ENCODE data around the gene S100A13.

- TF ChIP-seq CSDC2 (CRISPR knock-in tag; IDR thresholded peaks at IDR 0.05) = no peak
- TF ChIP-seq, protein P1, sequence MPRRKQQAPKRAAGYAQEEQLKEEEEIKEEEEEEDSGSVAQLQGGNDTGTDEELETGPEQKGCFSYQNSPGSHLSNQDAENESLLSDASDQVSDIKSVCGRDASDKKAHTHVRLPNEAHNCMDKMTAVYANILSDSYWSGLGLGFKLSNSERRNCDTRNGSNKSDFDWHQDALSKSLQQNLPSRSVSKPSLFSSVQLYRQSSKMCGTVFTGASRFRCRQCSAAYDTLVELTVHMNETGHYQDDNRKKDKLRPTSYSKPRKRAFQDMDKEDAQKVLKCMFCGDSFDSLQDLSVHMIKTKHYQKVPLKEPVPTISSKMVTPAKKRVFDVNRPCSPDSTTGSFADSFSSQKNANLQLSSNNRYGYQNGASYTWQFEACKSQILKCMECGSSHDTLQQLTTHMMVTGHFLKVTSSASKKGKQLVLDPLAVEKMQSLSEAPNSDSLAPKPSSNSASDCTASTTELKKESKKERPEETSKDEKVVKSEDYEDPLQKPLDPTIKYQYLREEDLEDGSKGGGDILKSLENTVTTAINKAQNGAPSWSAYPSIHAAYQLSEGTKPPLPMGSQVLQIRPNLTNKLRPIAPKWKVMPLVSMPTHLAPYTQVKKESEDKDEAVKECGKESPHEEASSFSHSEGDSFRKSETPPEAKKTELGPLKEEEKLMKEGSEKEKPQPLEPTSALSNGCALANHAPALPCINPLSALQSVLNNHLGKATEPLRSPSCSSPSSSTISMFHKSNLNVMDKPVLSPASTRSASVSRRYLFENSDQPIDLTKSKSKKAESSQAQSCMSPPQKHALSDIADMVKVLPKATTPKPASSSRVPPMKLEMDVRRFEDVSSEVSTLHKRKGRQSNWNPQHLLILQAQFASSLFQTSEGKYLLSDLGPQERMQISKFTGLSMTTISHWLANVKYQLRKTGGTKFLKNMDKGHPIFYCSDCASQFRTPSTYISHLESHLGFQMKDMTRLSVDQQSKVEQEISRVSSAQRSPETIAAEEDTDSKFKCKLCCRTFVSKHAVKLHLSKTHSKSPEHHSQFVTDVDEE (CRISPR knock-in tag; IDR thresholded peaks at IDR 0.05) = no peak
- TF ChIP-seq, protein P2, sequence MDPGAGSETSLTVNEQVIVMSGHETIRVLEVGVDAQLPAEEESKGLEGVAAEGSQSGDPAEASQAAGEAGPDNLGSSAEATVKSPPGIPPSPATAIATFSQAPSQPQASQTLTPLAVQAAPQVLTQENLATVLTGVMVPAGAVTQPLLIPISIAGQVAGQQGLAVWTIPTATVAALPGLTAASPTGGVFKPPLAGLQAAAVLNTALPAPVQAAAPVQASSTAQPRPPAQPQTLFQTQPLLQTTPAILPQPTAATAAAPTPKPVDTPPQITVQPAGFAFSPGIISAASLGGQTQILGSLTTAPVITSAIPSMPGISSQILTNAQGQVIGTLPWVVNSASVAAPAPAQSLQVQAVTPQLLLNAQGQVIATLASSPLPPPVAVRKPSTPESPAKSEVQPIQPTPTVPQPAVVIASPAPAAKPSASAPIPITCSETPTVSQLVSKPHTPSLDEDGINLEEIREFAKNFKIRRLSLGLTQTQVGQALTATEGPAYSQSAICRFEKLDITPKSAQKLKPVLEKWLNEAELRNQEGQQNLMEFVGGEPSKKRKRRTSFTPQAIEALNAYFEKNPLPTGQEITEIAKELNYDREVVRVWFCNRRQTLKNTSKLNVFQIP (CRISPR knock-in tag; IDR thresholded peaks at IDR 0.05; ENCODE audit: borderline replicate concordance, low read depth) = no peak
- TF ChIP-seq RARB (CRISPR knock-in tag; IDR thresholded peaks at IDR 0.05) = no peak
- no peak for TF ChIP-seq ZNF8 (CRISPR knock-in tag; IDR thresholded peaks at IDR 0.05)
Measured at GRCh38 chr1:153636312-153636711, 9.0 kb upstream of the S100A13 start.
